Raji (cell line): ENCODE results near the gene HP1BP3.

Experiments
- POLR2A ChIP-seq: IDR thresholded peaks from 2 replicates; pipeline ENCODE4 v1.6.1; 2011; ENCODE audit warnings: low read depth, low read length, control low read depth; ENCODE audit not compliant: insufficient read depth

HP1BP3 gene

GRCh38 chr1:20785907-20786252 is 1.2 kb downstream of the HP1BP3 start:
- TF ChIP-seq POLR2A = no peak

DNA sequence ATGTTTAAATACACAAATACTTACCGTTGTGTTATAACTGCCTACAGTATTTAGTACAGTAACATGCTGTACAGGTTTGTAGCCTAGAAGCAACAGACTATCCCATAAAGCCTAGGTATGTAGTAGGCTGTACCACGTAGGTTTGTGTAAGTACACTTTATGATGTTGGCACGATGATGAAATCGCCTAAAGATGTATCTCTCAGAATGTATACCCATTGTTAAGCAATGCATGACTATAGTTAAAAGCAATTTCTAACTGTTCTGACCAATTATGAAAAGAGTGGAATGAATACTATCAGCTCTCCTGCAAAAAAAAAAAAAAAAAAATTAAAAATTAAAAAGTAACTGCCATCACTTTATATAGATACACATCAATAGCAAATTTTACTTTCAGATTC is 11.4 kb downstream of the HP1BP3 start:
- TF ChIP-seq POLR2A = no peak

- TF ChIP-seq POLR2A = no peak
Measured at GRCh38 chr1:20771780-20772179, 15.3 kb downstream of the HP1BP3 start.

- TF ChIP-seq POLR2A = no peak
Measured at GRCh38 chr1:20770314-20771087, 16.6 kb downstream of the HP1BP3 start.

- no peak for TF ChIP-seq POLR2A
Measured at GRCh38 chr1:20767271-20767670, 19.8 kb downstream of the HP1BP3 start.

- TF ChIP-seq POLR2A = no peak
Measured at GRCh38 chr1:20763417-20763816, 23.7 kb downstream of the HP1BP3 start.

- no peak for TF ChIP-seq POLR2A
Measured at GRCh38 chr1:20760322-20760721, 26.8 kb downstream of the HP1BP3 start.

DNA sequence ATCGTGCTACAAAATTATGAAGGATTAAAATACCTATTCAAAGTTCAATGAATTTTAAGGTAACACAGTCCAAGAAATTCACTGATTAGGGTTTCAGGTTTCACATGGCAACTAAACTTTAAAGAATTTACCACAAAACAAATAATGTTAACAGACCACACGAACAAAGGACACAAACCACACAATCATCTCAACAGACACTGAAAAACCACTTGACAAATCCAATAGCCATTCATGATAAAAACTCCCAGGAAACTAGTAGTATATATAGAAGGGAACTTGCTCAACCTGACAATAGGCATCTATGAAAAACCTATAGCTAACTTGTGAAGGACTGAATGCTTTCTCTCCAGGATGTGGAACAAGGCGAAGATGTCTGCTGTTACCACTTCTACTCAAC is 33.5 kb downstream of the HP1BP3 start:
- TF ChIP-seq POLR2A = no peak

GRCh38 chr1:20751462-20751990 is 35.6 kb downstream of the HP1BP3 start:
- TF ChIP-seq POLR2A = no peak

- no peak for TF ChIP-seq POLR2A
Measured at GRCh38 chr1:20742671-20743070, 44.4 kb downstream of the HP1BP3 start.

GRCh38 chr1:20740781-20741180 is 46.3 kb downstream of the HP1BP3 start:
- no peak for TF ChIP-seq POLR2A

- no peak for TF ChIP-seq POLR2A
Measured at GRCh38 chr1:20739225-20739624, 47.9 kb downstream of the HP1BP3 start.

DNA sequence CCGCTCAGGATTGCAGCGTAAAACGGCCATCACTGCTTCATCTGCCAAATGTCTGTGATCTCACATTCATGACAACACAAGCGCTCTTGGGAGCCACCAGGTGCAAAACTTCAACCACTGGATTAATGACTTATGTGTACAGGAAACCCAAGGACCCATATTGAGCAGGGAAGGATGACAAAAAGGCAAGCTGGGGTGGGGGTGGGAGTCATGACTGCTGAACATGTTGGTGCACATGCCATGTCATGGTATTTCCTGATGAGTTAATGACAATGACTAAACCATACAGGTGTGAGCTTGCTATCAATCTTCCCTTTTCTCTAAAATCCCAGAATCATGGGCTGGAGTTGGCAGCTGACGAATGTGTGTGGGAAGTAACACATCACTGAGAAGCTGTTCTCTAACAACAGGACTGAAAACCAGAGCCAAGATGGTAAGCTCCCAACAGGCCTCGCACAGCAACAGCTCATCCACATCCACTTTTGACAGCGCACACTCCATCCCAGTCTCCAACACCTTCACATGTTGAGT is 51.5 kb downstream of the HP1BP3 start:
- TF ChIP-seq POLR2A = no peak

- TF ChIP-seq POLR2A = no peak
Measured at GRCh38 chr1:20733360-20733975, 53.6 kb downstream of the HP1BP3 start.

DNA sequence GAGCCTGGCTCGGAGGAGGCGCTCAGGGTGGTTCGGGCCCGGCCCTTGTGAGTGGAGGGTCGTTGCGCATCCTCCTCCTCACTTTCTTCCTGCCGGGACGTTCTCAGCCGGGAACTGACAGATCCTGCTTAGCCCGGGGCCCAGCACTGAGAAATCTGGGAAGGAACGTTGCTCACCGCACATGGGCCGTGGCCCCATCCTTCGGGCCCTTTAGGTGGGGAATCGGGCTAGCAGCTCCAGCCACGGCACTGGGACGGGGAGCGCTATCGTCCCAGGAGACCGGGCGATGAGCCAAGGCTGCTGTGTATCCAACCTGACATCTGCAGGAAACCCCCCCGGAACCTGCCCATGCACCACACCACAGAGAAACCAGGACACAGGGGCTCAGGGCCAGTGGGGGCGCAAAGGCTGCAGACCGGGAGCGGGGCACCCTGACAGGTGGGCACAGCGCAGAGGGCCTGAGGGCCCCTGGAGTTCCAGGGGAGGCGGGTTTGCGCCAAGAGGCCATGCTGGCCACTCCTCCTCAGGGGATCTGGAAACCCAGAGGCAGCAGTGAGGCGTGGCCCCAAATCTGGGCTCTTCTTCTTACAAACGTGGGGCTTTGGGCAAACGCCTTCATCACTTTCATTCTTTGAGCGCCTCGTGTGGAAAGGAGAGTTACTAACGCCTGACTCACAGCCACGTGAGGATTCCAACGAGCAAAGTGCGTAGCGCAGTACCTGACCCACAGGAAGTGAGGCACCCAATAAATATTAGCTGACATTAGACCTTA is 54.3 kb downstream of the HP1BP3 start, which contains the start of gene SH2D5:
Gene SH2D5, minus strand, starts transcription at position 116 of the 772 bp plus-strand sequence. CDS start 4,659 bp downstream, outside the sequence.
- TF ChIP-seq POLR2A = no peak
